Kidney (tissue), 14 donors: ENCODE data around the gene BBLN. TPM values are rescaled to one million over a fixed set of nuclear protein-coding genes. Genes with fewer than 3 reads are reported as not detected.

Experiments used
- DNase-seq, 5 donors: peaks; one replicate each; pipeline ENCODE4 v3.0.0-alpha.2; 2013 to 2020
- FAIRE-seq: peaks from 2 replicates; lab custom pipeline; 2012; peaks lifted over from hg19 to GRCh38; lab: Jason Lieb, UNC
- H3K27ac ChIP-seq, 2 donors: one replicate each; pipeline ENCODE4 v1.7.0; 2013; ENCODE audit warnings: low read depth in 2 of 2, low read length in 2 of 2, inconsistent platforms in 1 of 2
- H3K27me3 ChIP-seq: one replicate; pipeline ENCODE4 v1.7.1; 2013; ENCODE audit warnings: low read length, inconsistent platforms; ENCODE audit not compliant: control insufficient read depth, insufficient read depth
- H3K36me3 ChIP-seq, 3 donors: one replicate each; pipeline versions ENCODE4 v1.7.0 to v1.7.1; 2013; ENCODE audit warnings: low read length in 3 of 3, control low read depth in 1 of 3, inconsistent platforms in 1 of 3; ENCODE audit not compliant: insufficient read depth in 3 of 3, control insufficient read depth in 2 of 3
- H3K4me1 ChIP-seq, 3 donors: one replicate each; pipeline versions ENCODE4 v1.7.0 to v1.7.1; 2013; ENCODE audit warnings: low read length in 3 of 3, inconsistent platforms in 1 of 3, low read depth in 1 of 3; ENCODE audit not compliant: control insufficient read depth in 2 of 3, insufficient read depth in 2 of 3
- H3K4me3 ChIP-seq, 3 donors: one replicate each; pipeline versions ENCODE4 v1.7.0 to v1.8.1; 2013; ENCODE audit warnings: low read length in 3 of 3, control low read depth in 1 of 3, inconsistent platforms in 1 of 3
- H3K9ac ChIP-seq, 3 donors: one replicate each; pipeline versions ENCODE4 v1.7.0 to v1.7.1; 2013; ENCODE audit warnings: low read length in 3 of 3, control low read depth in 1 of 3, inconsistent platforms in 1 of 3
- H3K9me3 ChIP-seq, 3 donors: one replicate each; pipeline versions ENCODE4 v1.7.0 to v1.7.1; 2013; ENCODE audit warnings: low read length in 3 of 3, control low read depth in 1 of 3, inconsistent platforms in 1 of 3; ENCODE audit not compliant: control insufficient read depth in 2 of 3, insufficient read depth in 1 of 3
- CTCF ChIP-seq: IDR thresholded peaks from 3 replicates; pipeline ENCODE4 v1.5.1; 2012; ENCODE audit warnings: mild to moderate bottlenecking, moderate library complexity, borderline replicate concordance; ENCODE audit not compliant: insufficient read depth; ENCODE audit errors: extremely low read depth
- intact Hi-C: fragments of 100-400 bp; cut with DNase I; formaldehyde crosslinking; loops from one replicate; pipeline ENCODE4 v1.11.1; 2022
- polyA plus RNA-seq: library from polyadenylated mRNA; stranded (reverse); fragments of 350-450 nt; fragmentation: Illumina TruSeq; extraction: RNeasy Lipid Tissue Mini Kit (QIAGEN cat#74804); gene quantifications from one replicate; pipeline ENCODE4 v1.2.3, GENCODE V29; 2014; ENCODE audit warnings: low read depth, low replicate concordance; ENCODE audit not compliant: insufficient read depth
- total RNA-seq: library from RNA; stranded (reverse); fragmentation: NEBNext Ultra II Directional; extraction: Animal tissue kit (Norgen Biotek cat#: 25700); gene quantifications from one replicate; pipeline ENCODE4 v1.2.1, GENCODE V29; 2021
- donor health status: control.
- donor health status: control.
- donor health status: control.
- donor health status: control.
- donor health status: control.
- donor health status: DM: yes; HTN: yes; CAD: no.
- donor health status: Normal renal cell carcinoma (clear cell type).

BBLN gene
- total and polyA plus RNA-seq, 2 donors from 2014 or later, result 55.6 to 192 TPM

- no peak overlapping the region for H3K4me3 ChIP-seq
- peaks cover 0 to 6% (median 3%) of the 10 kb centered on the region in 3 donors for H3K4me1 ChIP-seq
- DNase-seq, result no peak
- intact Hi-C loops, result no loop called here
- FAIRE-seq, result no peak
- H3K36me3 ChIP-seq, result peaks cover 2 to 20% (median 11%) of the 10 kb centered on the region in 3 donors
- TF ChIP-seq CTCF, result no peak
- no peak overlapping the region for H3K9ac ChIP-seq
- no peak overlapping the region for H3K27ac ChIP-seq
- no peaks in the 10 kb centered on the region for H3K9me3 ChIP-seq
- no peaks in the 10 kb centered on the region for H3K27me3 ChIP-seq
Observed at GRCh38 chr9:128187361-128187760, 27.3 kb downstream of the BBLN start.

- DNase-seq, result no peak
- no peak overlapping the region for H3K27ac ChIP-seq
- no peaks in the 10 kb centered on the region for H3K27me3 ChIP-seq
- peaks cover 0 to 9% (median 3%) of the 10 kb centered on the region in 3 donors for H3K4me1 ChIP-seq
- H3K36me3 ChIP-seq, result peaks cover 2 to 15% (median 11%) of the 10 kb centered on the region in 3 donors
- no peak for FAIRE-seq
- no peak for TF ChIP-seq CTCF
- H3K4me3 ChIP-seq, result no peak overlapping the region
- H3K9ac ChIP-seq, result no peak overlapping the region
- H3K9me3 ChIP-seq, result no peaks in the 10 kb centered on the region
- intact Hi-C loops, result no loop called here
Observed at GRCh38 chr9:128188209-128188608, 28.1 kb downstream of the BBLN start.

- Histone ChIP-seq H3K4me3 (no peak overlapping the region), H3K9me3 (no peaks in the 10 kb centered on the region), H3K9ac (peak overlapping the region in 1 of 3 donors; percentile 96), H3K27ac (no peak overlapping the region), H3K27me3 (no peaks in the 10 kb centered on the region), H3K4me1 (peaks cover 0 to 9% (median 3%) of the 10 kb centered on the region in 3 donors), H3K36me3 (peaks cover 2 to 14% (median 11%) of the 10 kb centered on the region in 3 donors)
- no peak for TF ChIP-seq CTCF
- DNase-seq (peak in 1 of 5 donors; percentile 28), FAIRE-seq (no peak)
- intact Hi-C loops, result no loop called here
Observed at GRCh38 chr9:128190013-128190412, 29.9 kb downstream of the BBLN start.
